Endothelial cell of umbilical vein (primary cell): ENCODE results near the gene DIRAS3. TPM values are rescaled to one million over a fixed set of nuclear protein-coding genes. Genes with fewer than 3 reads are reported as not detected.

ENCODE experiments used
- BruUV-seq: library from RNA; stranded (reverse); fragments of 400-500 nt; replicated peaks from 2 replicates; lab custom pipeline; 2021; lab: Mats Ljungman, UMichigan
- CTCF ChIA-PET: fragments of 300-600, 350-600 bp; sonication (Branson Sonifier 250); formaldehyde crosslinking; loops from one replicate; lab custom pipeline; 2021; ENCODE audit warnings: antibody characterized with exemption, inconsistent platforms; lab: Charles Lee
- POLR2A ChIA-PET: fragments of 300-600, 350-600 bp; sonication (Branson Sonifier 250); formaldehyde crosslinking; loops from one replicate; lab custom pipeline; 2021; ENCODE audit warnings: antibody characterized with exemption, inconsistent platforms; lab: Charles Lee
- DNase-seq: peaks from one replicate; pipeline ENCODE4 v3.0.0-alpha.2; 2011; ENCODE audit warnings: low read depth, low spot score
- FAIRE-seq: peaks from 2 replicates; lab custom pipeline; 2011; peaks lifted over from hg19 to GRCh38; lab: Jason Lieb, UNC
- H2AFZ ChIP-seq: 2 replicates; pipeline ENCODE4 v1.6.0; 2012; ENCODE audit warnings: low read depth, low read length, control low read depth, inconsistent platforms
- H3K27ac ChIP-seq: 2 replicates; pipeline ENCODE4 v1.5.1; 2011; ENCODE audit warnings: low read depth, mild to moderate bottlenecking, control low read depth, low read length, moderate library complexity; ENCODE audit not compliant: insufficient read depth
- H3K27me3 ChIP-seq, 2 experiments: 2 replicates each; pipeline versions ENCODE4 v1.6.0 to v1.6.1; 2011; ENCODE audit warnings: low read length in 2 of 2, mixed read lengths in 1 of 2; ENCODE audit not compliant: control insufficient read depth in 2 of 2, insufficient read depth in 2 of 2
- H3K36me3 ChIP-seq, 2 experiments: 2 replicates in 1 of 2; 3 replicates in 1 of 2; pipeline ENCODE4 v1.5.1; 2011; ENCODE audit warnings: low read length in 2 of 2, mild to moderate bottlenecking in 1 of 2, moderate library complexity in 1 of 2; ENCODE audit not compliant: control insufficient read depth in 2 of 2, insufficient read depth in 2 of 2; ENCODE audit errors: extremely low read depth in 1 of 2
- H3K4me1 ChIP-seq: 3 replicates; pipeline ENCODE4 v1.5.1; 2011; ENCODE audit warnings: mild to moderate bottlenecking, low read length; ENCODE audit not compliant: control insufficient read depth, insufficient read depth; ENCODE audit errors: extremely low read depth
- H3K4me2 ChIP-seq: 2 replicates; pipeline ENCODE4 v1.6.1; 2011; ENCODE audit warnings: low read length, control low read depth, mixed read lengths; ENCODE audit not compliant: insufficient read depth
- H3K4me3 ChIP-seq, 3 experiments: fragments of 200-600 bp in 1 of 3; sonication (generic), shearing (Covaris generic) in 1 of 3; replicated peaks in 1 of 3; 2 replicates each; pipeline ENCODE4 v1.5.1; 2011 to 2016; ENCODE audit warnings: control low read depth in 3 of 3, low read length in 3 of 3, mild to moderate bottlenecking in 2 of 3, inconsistent platforms in 1 of 3, low read depth in 1 of 3, moderate library complexity in 1 of 3; ENCODE audit not compliant: insufficient read depth in 1 of 3
- H3K79me2 ChIP-seq: 2 replicates; pipeline ENCODE4 v1.6.0; 2012; ENCODE audit warnings: low read length, inconsistent platforms; ENCODE audit not compliant: control insufficient read depth, insufficient read depth
- H3K9ac ChIP-seq: replicated peaks from 2 replicates; pipeline ENCODE3; 2011; ENCODE audit warnings: low read length, control low read depth; ENCODE audit not compliant: insufficient read depth; ENCODE audit errors: extremely low read depth
- H3K9me1 ChIP-seq: replicated peaks from 3 replicates; pipeline ENCODE4 v1.6.0; 2011; ENCODE audit warnings: mild to moderate bottlenecking, low read length; ENCODE audit not compliant: control insufficient read depth, insufficient read depth; ENCODE audit errors: extremely low read depth
- H3K9me3 ChIP-seq: replicated peaks from 2 replicates; pipeline ENCODE4 v1.5.1; 2012; ENCODE audit warnings: low read length, inconsistent platforms; ENCODE audit not compliant: control insufficient read depth, insufficient read depth
- H4K20me1 ChIP-seq: replicated peaks from 2 replicates; pipeline ENCODE3; 2011; ENCODE audit warnings: mild to moderate bottlenecking, low read length; ENCODE audit not compliant: control insufficient read depth, insufficient read depth; ENCODE audit errors: extremely low read depth
- EZH2 ChIP-seq: IDR thresholded peaks from 2 replicates; pipeline ENCODE4 v1.6.1; 2012; ENCODE audit warnings: borderline replicate concordance, low read depth, mild to moderate bottlenecking, moderate library complexity, low read length, inconsistent platforms; ENCODE audit not compliant: severe bottlenecking
- FOS ChIP-seq: IDR thresholded peaks from 2 replicates; pipeline ENCODE4 v1.6.1; 2011; ENCODE audit warnings: mild to moderate bottlenecking, low read length, moderate library complexity, borderline replicate concordance; ENCODE audit not compliant: insufficient read depth
- GATA2 ChIP-seq: IDR thresholded peaks from 2 replicates; pipeline ENCODE4 v1.7.0; 2011; ENCODE audit warnings: low read depth, mild to moderate bottlenecking, moderate library complexity, mixed read lengths, low read length; ENCODE audit not compliant: insufficient read length, insufficient read depth
- JUN ChIP-seq: IDR thresholded peaks from 2 replicates; pipeline ENCODE4 v1.6.1; 2011; ENCODE audit warnings: borderline replicate concordance, low read depth; ENCODE audit not compliant: insufficient read length, insufficient read depth
- MYC ChIP-seq: IDR thresholded peaks from one replicate; pipeline ENCODE4 v1.6.1; 2011; ENCODE audit warnings: mild to moderate bottlenecking, low read depth, low read length
- POLR2A ChIP-seq: IDR thresholded peaks from 2 replicates; pipeline ENCODE4 v1.6.1; 2012; ENCODE audit warnings: low read depth, mild to moderate bottlenecking, control low read depth, low read length
- POLR2AphosphoS5 ChIP-seq: IDR thresholded peaks from 2 replicates; pipeline ENCODE4 v1.6.1; 2012; ENCODE audit warnings: low read depth, mild to moderate bottlenecking, control low read depth, low read length, moderate library complexity; ENCODE audit not compliant: insufficient read depth
- dilution Hi-C: fragments of 300-500 bp; cut with MboI; formaldehyde crosslinking; loops from one replicate; pipeline ENCODE4 v1.15.0; 2019; ENCODE audit warnings: low sequenced_read_pairs; ENCODE audit not compliant: extremely low pct_ligation_motif_present
- intact Hi-C: fragments of 100-400 bp; cut with micrococcal nuclease; formaldehyde crosslinking; loops from one replicate; pipeline ENCODE4 v1.10.0; 2022
- polyA plus RNA-seq, 4 experiments: library from polyadenylated mRNA; depleted of rRNA in 3 of 4; stranded (reverse) in 3 of 4; unstranded in 1 of 4; fragments of >200 nt; gene quantifications; 2 replicates each; pipeline versions ENCODE4 v1.2.1 to v1.2.3, GENCODE V29; 2011 to 2012; ENCODE audit warnings: missing spikeins in 1 of 4
- total RNA-seq: library from RNA; stranded (reverse); gene quantifications from 2 replicates; pipeline ENCODE4 v1.2.3, GENCODE V29; 2021
- TF ChIP-seq, protein P1 (sequence below), 2 donors: IDR thresholded peaks; 1 replicate in 1 of 2; 2 replicates in 1 of 2; pipeline ENCODE4 v1.5.1; 2011; ENCODE audit warnings: low read length in 2 of 2, mild to moderate bottlenecking in 2 of 2, moderate library complexity in 2 of 2, control low read depth in 1 of 2, inconsistent platforms in 1 of 2, low read depth in 1 of 2; ENCODE audit not compliant: insufficient read depth in 1 of 2; ENCODE audit errors: extremely low read depth in 1 of 2
- TF ChIP-seq, protein P2 (sequence below): IDR thresholded peaks from 2 replicates; pipeline ENCODE4 v1.6.1; 2011; ENCODE audit not compliant: insufficient read depth, insufficient read length

DIRAS3 gene
- total and polyA plus RNA-seq, 2 donors (not counting 3 experiments of a cell fraction or from before 2014, with no cell fraction given): 1.2 to 7.6 TPM

DNA sequence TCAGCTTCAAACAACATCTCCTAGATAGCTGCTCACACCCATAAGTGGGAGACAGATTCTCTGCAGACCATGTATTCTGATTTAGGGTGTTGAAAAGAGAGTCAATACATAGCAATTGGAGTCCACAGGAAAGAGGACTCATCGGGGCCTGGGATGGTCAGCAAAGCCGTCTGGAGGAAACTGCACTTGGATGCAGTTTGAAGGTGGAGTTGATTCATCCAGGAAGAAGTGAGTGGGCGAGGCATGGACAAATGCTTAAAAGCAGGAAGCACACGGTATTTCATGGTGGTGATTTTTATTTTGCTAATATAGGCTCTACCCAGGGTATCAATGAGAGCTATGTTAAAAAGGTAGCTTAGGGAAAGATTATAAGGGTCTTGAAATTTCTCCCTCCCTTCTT is 36.8 kb upstream of the DIRAS3 start:
- Histone ChIP-seq H3K4me3 (no peak overlapping the region), H3K36me3 (no peaks in the 10 kb centered on the region), H2AFZ (no peak overlapping the region), H3K27me3 (no peaks in the 10 kb centered on the region), H3K79me2 (no peaks in the 10 kb centered on the region), H3K9me3 (no peaks in the 10 kb centered on the region), H3K4me1 (no peaks in the 10 kb centered on the region), H3K4me2 (no peak overlapping the region), H3K9ac (no peak overlapping the region), H3K9me1 (no peaks in the 10 kb centered on the region), H4K20me1 (no peaks in the 10 kb centered on the region), H3K27ac (no peak overlapping the region)
- dilution Hi-C loops (no loop called here), intact Hi-C loops (no loop called here)
- FAIRE-seq (peak; percentile 82), DNase-seq (peak; percentile 28)
- POLR2A ChIA-PET: interaction anchor here (1.1 kb wide), 1 partner anchor 8 kb away, joined by 4 read pairs; no protein-coding TSS in a partner anchor
- TF ChIP-seq FOS (peak; percentile 86), POLR2A (no peak), EZH2 (no peak)
- BruUV-seq: no TSS peak
- CTCF ChIA-PET: no interaction called here

DNA sequence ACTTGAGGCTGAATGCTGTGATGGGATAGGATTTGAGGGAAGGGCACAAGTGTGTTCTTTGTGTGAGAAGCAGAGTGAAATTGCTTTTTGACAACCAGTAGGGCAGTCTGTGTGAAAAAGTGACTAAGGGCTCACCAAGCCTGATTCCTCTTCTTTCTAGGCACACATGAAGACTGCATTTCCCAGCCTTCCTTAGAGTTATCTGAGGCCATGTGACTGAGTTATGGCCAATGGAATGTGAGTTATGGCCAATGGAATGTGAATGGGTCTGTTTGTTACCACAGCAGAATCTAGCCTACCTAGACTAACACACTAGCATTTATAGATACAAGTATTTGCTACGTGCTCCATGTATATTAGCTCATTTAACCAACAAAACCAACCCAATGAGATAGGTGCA is 35.3 kb upstream of the DIRAS3 start:
- H2AFZ ChIP-seq: no peak overlapping the region
- no peaks in the 10 kb centered on the region for H3K79me2 ChIP-seq
- no peaks in the 10 kb centered on the region for H3K9me1 ChIP-seq
- no peaks in the 10 kb centered on the region for H3K27me3 ChIP-seq
- BruUV-seq: no TSS peak
- TF ChIP-seq, protein P1, sequence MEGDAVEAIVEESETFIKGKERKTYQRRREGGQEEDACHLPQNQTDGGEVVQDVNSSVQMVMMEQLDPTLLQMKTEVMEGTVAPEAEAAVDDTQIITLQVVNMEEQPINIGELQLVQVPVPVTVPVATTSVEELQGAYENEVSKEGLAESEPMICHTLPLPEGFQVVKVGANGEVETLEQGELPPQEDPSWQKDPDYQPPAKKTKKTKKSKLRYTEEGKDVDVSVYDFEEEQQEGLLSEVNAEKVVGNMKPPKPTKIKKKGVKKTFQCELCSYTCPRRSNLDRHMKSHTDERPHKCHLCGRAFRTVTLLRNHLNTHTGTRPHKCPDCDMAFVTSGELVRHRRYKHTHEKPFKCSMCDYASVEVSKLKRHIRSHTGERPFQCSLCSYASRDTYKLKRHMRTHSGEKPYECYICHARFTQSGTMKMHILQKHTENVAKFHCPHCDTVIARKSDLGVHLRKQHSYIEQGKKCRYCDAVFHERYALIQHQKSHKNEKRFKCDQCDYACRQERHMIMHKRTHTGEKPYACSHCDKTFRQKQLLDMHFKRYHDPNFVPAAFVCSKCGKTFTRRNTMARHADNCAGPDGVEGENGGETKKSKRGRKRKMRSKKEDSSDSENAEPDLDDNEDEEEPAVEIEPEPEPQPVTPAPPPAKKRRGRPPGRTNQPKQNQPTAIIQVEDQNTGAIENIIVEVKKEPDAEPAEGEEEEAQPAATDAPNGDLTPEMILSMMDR (IDR thresholded peaks at IDR 0.05; ENCODE audit: extremely low read depth in 1 of 2, insufficient read depth in 1 of 2, low read depth in 1 of 2, low read length in 2 of 2): no peak
- no peak for TF ChIP-seq POLR2AphosphoS5
- TF ChIP-seq EZH2: no peak
- TF ChIP-seq, protein P2, sequence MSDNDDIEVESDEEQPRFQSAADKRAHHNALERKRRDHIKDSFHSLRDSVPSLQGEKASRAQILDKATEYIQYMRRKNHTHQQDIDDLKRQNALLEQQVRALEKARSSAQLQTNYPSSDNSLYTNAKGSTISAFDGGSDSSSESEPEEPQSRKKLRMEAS: no peak
- TF ChIP-seq GATA2: no peak
- no peak for TF ChIP-seq JUN
- no peak for TF ChIP-seq FOS
- TF ChIP-seq MYC: no peak
- FAIRE-seq (no peak), DNase-seq (no peak)
- dilution Hi-C loops: no loop called here
- POLR2A ChIA-PET: no interaction called here
- H3K4me1 ChIP-seq: no peaks in the 10 kb centered on the region
- CTCF ChIA-PET: no interaction called here
- no peak overlapping the region for H3K4me3 ChIP-seq
- H3K4me2 ChIP-seq: no peak overlapping the region
- intact Hi-C loops: no loop called here
- H3K27ac ChIP-seq: no peak overlapping the region
- H3K36me3 ChIP-seq: no peaks in the 10 kb centered on the region
- no peak overlapping the region for H3K9ac ChIP-seq
- H3K9me3 ChIP-seq: no peaks in the 10 kb centered on the region
- H4K20me1 ChIP-seq: no peaks in the 10 kb centered on the region
